ENCODE data around the gene CELSR2.
A peak's percentile ranks its signal among the peaks of the same experiment; 100 is the strongest.
"Not testable (repeated sequence)": the region's sequence is repeated elsewhere in the genome, so short reads cannot be mapped to it uniquely, and the experiment has no call there.

The CELSR2 gene

DNA sequence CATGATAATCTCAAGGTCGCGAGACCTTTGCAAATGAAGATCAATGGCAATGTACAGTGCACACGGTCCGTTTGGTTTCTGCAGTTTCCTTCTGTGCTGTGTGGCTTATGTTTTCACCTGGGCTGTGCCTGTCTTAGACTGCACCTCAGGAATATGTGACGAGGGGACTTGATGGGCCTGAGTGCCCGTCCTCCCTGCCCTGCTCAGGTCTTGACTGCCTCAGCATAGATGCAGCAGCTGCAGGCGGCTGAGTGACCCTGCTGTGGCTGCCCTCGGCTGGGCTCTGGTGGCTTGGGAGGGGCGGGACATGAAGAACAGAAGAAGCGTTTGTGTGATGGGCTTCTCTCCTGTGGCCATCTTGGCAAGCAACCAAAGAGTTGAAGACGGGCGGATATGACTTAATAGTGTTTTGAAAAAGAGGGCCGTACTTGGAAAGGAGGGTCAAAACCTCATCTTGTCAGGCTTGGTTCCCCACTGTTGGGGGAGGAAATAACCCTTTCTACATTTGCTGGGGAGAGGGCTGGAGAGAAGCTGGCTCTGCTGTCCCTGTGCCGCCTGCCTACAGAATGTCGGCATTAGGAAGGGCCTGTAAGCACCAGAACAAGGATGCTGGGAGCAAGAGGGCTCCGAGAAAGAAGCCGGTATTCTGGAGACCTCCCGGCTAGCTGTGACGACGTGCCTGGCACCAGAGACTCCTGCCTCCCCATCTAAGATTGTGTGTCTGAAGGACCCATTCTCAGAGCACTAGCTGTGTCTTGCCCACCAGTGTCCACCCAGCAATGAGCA, 50.4 kb downstream of the CELSR2 start:
- WGBS, 2 experiments (ENCODE audit: insufficient coverage in 2 of 2) = 90 to 92% methylated on average over 17 to 20 of the region's 20 CpGs
- H3K9me3 ChIP-seq (ENCODE audit: control insufficient read depth, low read length) = no peaks in the 10 kb centered on the region
- H3K36me3 ChIP-seq (ENCODE audit: control insufficient read depth, insufficient read depth, low read length) = no peaks in the 10 kb centered on the region
- no peak overlapping the region for H3K4me3 ChIP-seq (ENCODE audit: extremely low read depth, insufficient read depth, low read length, poor library complexity, severe bottlenecking)
- peaks cover 22% of the 10 kb centered on the region for H3K4me1 ChIP-seq (ENCODE audit: control insufficient read depth, insufficient read depth, low read length, poor library complexity, severe bottlenecking)
- no peak overlapping the region for H3K27ac ChIP-seq (ENCODE audit: low read depth, low read length, severe bottlenecking)

DNA sequence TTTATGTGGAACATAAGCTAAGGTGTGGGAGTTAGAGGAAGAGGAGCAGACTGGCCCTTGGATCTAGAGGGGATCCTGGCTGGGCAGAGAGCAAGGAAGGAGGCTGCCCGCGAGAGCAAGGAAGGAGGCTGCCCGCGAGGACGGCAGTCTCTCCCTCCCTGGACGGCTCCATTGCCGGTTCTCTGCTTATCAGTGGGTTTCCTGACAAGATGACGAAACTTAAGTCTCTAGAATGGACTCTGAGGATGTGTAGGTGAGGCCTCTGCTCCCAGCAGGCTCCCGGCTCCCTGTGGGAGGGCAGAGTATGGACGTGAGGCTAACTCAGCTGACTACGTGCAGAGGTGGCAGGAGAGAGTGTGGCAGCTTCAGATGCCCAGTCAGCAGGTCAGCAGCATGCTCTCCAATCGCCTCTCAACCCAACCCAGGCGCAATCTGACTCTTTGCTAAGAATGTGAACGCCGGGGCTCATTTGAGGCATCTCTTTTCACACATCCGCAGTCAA, 51.4 kb downstream of the CELSR2 start:
- Histone ChIP-seq H3K9me3 (ENCODE audit: control insufficient read depth, low read length) (no peaks in the 10 kb centered on the region), H3K4me3 (ENCODE audit: extremely low read depth, insufficient read depth, low read length, poor library complexity, severe bottlenecking) (no peak overlapping the region), H3K27ac (ENCODE audit: low read depth, low read length, severe bottlenecking) (no peak overlapping the region), H3K4me1 (ENCODE audit: control insufficient read depth, insufficient read depth, low read length, poor library complexity, severe bottlenecking) (peaks cover 22% of the 10 kb centered on the region), H3K36me3 (ENCODE audit: control insufficient read depth, insufficient read depth, low read length) (no peaks in the 10 kb centered on the region)
- WGBS, 2 experiments (ENCODE audit: insufficient coverage in 2 of 2) = 88 to 89% methylated on average over 9 to 12 of the region's 16 CpGs

DNA sequence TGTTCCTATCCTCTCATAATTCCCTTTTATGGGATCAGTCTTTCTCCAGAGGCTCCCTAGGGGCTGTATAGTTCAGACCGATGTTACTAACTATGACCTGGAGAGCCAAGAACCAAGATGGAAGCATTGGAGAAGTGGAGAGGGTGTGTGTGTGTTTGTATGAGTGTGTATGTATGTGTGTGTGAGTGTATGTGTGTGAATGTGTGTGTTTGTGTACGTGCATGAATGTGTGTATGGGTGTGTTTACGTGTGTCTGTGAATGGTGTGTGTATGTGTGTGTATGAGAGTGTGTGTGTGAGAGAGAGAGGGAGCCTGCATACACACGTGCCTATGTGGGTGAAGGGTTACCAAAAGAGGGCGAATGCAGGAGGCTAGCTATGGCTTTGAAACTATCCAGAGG, 52.5 kb downstream of the CELSR2 start:
- Histone ChIP-seq H3K9me3 (ENCODE audit: control insufficient read depth, low read length) (no peaks in the 10 kb centered on the region), H3K4me1 (ENCODE audit: control insufficient read depth, insufficient read depth, low read length, poor library complexity, severe bottlenecking) (peaks cover 30% of the 10 kb centered on the region), H3K36me3 (ENCODE audit: control insufficient read depth, insufficient read depth, low read length) (no peaks in the 10 kb centered on the region), H3K4me3 (ENCODE audit: extremely low read depth, insufficient read depth, low read length, poor library complexity, severe bottlenecking) (no peak overlapping the region), H3K27ac (ENCODE audit: low read depth, low read length, severe bottlenecking) (no peak overlapping the region)
- 91% methylated on average over 5 of the region's 5 CpGs for WGBS, 2 experiments (ENCODE audit: insufficient coverage in 2 of 2)

DNA sequence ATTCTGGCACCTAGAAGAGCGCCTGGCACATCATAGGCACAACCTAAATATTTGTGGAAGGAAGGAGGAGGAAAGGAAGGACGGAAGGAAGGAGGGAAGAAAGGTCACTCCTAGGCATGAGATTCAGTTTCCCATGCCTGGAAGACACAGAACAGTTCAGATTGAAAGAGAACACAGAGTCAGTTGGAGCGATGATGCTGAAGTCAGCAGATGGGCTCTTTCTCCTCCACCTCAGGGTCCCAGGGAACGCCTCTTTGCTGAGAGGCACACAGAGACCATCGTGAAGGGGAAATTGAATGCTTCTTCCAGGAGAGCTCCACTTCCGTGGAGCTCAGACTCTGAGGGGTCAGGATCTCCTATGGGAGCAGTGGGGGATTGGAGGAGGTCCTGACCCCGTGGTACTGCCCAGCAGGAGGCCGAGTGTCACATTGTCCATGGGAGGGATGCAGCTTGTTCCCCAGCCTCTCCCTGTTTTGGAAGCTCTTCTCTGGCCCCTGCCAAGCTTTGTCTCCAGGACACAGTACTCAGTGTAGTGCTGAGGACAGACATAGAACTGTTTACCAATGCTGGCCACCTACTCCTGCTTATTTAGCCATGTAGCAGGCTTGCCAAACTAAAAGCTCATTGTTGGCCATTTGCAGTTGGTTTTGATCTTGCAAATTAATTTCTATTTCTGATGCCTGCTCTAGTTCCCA, 55.0 kb downstream of the CELSR2 start:
- H3K9me3 ChIP-seq (ENCODE audit: control insufficient read depth, low read length) = no peaks in the 10 kb centered on the region
- 88 to 100% methylated on average over 1 to 6 of the region's 8 CpGs for WGBS, 2 experiments (ENCODE audit: insufficient coverage in 2 of 2)
- H3K36me3 ChIP-seq (ENCODE audit: control insufficient read depth, insufficient read depth, low read length) = no peaks in the 10 kb centered on the region
- H3K4me3 ChIP-seq (ENCODE audit: extremely low read depth, insufficient read depth, low read length, poor library complexity, severe bottlenecking) = no peak overlapping the region
- H3K27ac ChIP-seq (ENCODE audit: low read depth, low read length, severe bottlenecking) = no peak overlapping the region
- peaks cover 28% of the 10 kb centered on the region for H3K4me1 ChIP-seq (ENCODE audit: control insufficient read depth, insufficient read depth, low read length, poor library complexity, severe bottlenecking)

DNA sequence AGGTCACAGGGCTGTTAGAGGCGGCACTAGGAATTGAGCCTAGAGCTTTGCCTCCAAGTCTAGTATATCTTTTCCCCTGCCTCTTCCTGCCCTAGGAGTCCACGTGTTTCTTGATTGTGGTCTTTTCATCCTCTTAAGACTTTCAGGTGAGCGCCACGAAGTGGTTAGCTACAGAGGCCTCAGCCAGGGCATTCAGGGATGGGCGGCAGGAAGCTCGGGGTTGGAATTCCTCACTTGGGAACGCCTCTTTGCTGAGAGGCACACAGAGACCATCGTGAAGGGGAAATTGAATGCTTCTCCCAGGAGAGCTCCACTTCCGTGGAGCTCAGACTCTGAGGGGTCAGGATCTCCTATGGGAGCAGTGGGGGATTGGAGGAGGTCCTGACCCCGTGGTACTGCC, 56.7 kb downstream of the CELSR2 start:
- not testable (repeated sequence) for H3K27ac ChIP-seq (ENCODE audit: low read depth, low read length, severe bottlenecking); H3K9me3 ChIP-seq (ENCODE audit: control insufficient read depth, low read length); H3K36me3 ChIP-seq (ENCODE audit: control insufficient read depth, insufficient read depth, low read length); H3K4me3 ChIP-seq (ENCODE audit: extremely low read depth, insufficient read depth, low read length, poor library complexity, severe bottlenecking)
- 68 to 74% methylated on average over 4 of the region's 10 CpGs for WGBS, 2 experiments (ENCODE audit: insufficient coverage in 2 of 2)
- peaks cover 23% of the 10 kb centered on the region for H3K4me1 ChIP-seq (ENCODE audit: control insufficient read depth, insufficient read depth, low read length, poor library complexity, severe bottlenecking)

DNA sequence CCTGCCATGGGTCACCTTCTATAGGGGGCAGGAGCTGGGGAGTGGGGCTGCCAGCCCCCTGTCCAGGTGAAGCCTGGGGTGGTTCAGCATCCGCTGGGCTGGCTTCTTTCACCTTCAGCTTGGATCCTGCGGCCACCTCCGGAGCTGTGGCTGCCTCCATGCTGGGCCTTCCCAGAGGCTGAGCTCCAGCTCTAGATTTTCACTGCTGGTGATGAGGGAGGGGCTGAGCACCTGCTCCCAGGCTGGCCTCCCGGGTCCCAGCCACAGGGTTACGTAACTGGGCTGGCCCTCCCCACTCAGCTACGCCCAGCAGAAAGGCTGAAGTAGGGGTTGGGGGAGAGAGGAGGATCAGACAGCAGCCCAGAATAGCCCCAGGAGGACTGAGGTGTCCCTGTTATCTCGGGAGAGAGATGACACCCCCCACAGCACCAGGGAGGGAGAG, 57.5 kb downstream of the CELSR2 start, which contains the start of gene MYBPHL:
TSS of gene MYBPHL (minus strand) at position 180 of the 442 bp plus-strand sequence. CDS start at position 160, 20 bp downstream.
- peaks cover 23% of the 10 kb centered on the region for H3K4me1 ChIP-seq (ENCODE audit: control insufficient read depth, insufficient read depth, low read length, poor library complexity, severe bottlenecking)
- WGBS, 2 experiments (ENCODE audit: insufficient coverage in 2 of 2) = 81 to 82% methylated on average over 5 to 6 of the region's 7 CpGs
- no peak within 1 kb of the TSS for H3K4me3 ChIP-seq (ENCODE audit: extremely low read depth, insufficient read depth, low read length, poor library complexity, severe bottlenecking)
- H3K36me3 ChIP-seq (ENCODE audit: control insufficient read depth, insufficient read depth, low read length) = no peaks in the 10 kb centered on the region
- no peaks in the 10 kb centered on the region for H3K9me3 ChIP-seq (ENCODE audit: control insufficient read depth, low read length)
- H3K27ac ChIP-seq (ENCODE audit: low read depth, low read length, severe bottlenecking) = peak within 1 kb of the TSS; percentile 43

DNA sequence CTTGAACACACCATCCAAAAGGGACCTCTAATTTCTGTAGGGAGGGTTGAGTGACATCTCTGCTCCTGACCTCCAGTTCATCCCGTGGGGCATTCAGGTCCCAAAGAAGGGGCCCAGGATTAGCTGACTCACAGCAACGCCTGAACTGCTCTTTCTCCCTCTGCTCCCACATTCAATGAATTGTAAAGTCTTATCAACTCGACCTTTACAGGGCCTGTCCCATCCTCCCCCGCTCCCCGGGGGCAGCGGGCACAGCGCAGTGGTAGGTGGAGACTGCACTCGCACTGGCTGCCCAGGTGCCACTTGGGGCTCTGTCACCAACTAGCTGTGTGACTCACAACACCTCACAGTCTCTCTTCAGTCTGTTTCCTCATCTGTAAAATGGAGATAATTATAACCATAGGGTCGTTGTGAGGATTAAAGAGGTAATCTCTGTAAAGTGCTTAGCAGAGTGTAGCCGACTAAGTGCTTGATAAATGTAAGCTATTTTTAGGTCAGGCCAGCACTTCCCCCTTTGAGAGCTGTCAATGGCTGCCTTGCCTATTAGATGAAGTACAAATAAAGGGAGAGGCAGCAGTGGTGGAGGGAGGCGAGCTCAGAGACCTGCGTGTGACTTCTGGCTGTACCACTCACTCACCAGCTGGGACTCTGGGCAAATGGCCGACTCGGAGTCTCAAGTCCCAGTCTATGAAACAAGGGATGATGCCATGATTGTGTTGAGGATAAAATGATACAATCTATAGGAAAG, 58.1 kb downstream of the CELSR2 start:
- H3K27ac ChIP-seq (ENCODE audit: low read depth, low read length, severe bottlenecking) = peak overlapping the region; percentile 43
- WGBS, 2 experiments (ENCODE audit: insufficient coverage in 2 of 2) = 65 to 70% methylated on average over 7 to 8 of the region's 14 CpGs
- H3K36me3 ChIP-seq (ENCODE audit: control insufficient read depth, insufficient read depth, low read length) = peaks cover 3% of the 10 kb centered on the region
- H3K9me3 ChIP-seq (ENCODE audit: control insufficient read depth, low read length) = no peaks in the 10 kb centered on the region
- H3K4me1 ChIP-seq (ENCODE audit: control insufficient read depth, insufficient read depth, low read length, poor library complexity, severe bottlenecking) = peaks cover 23% of the 10 kb centered on the region
- no peak overlapping the region for H3K4me3 ChIP-seq (ENCODE audit: extremely low read depth, insufficient read depth, low read length, poor library complexity, severe bottlenecking)

DNA sequence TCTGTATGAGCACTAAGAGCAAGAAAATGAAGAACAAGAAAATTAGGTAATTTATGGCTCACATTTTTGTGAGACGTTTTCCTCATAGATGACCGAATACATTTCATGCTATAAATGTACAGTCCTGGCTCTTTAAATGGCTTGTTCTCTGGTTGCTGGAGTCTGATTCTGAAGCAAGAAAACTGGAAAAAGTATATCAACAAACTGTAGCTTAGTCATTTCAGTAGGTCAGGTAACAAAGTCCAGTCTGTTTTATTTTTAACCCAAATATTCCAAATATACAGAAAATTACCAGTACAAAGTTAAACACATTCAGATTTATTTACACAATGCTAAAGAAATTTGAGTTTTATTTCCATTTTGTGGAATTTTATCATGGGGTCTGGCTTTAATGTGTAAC, 60.0 kb downstream of the CELSR2 start:
- H3K36me3 ChIP-seq (ENCODE audit: control insufficient read depth, insufficient read depth, low read length) = peaks cover 8% of the 10 kb centered on the region

DNA sequence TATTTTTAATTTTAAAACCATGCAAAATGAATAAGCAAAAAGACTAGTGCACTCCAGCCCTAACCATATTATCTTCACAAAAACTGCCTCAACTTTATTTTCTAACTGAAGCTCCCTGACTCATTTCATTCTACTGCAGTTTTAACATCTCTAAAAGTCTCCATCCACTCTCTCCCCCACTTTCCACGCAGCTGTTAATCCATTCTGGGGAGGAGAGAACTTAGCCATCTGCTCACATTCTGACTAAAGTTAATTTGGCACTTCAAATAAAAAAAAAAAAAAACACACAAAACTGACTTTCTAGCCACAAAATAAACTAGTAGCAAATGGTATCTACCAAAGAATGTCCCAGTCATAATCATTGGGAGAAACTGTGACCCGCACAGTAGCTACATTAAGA, 62.9 kb downstream of the CELSR2 start:
- peaks cover 16% of the 10 kb centered on the region for H3K36me3 ChIP-seq (ENCODE audit: control insufficient read depth, insufficient read depth, low read length)
- no peaks in the 10 kb centered on the region for H3K9me3 ChIP-seq (ENCODE audit: control insufficient read depth, low read length)
- no peak overlapping the region for H3K4me3 ChIP-seq (ENCODE audit: extremely low read depth, insufficient read depth, low read length, poor library complexity, severe bottlenecking)
- 100% methylated on average over 1 of the region's 2 CpGs; no CpG with 5 or more reads in 1 of the 2 experiments for WGBS, 2 experiments (ENCODE audit: insufficient coverage in 2 of 2)
- no peak overlapping the region for H3K27ac ChIP-seq (ENCODE audit: low read depth, low read length, severe bottlenecking)
- H3K4me1 ChIP-seq (ENCODE audit: control insufficient read depth, insufficient read depth, low read length, poor library complexity, severe bottlenecking) = peaks cover 10% of the 10 kb centered on the region

More for the DNA sequence above, 60.0 kb downstream of the CELSR2 start:
- WGBS, 2 experiments (ENCODE audit: insufficient coverage in 2 of 2) = 67 to 100% methylated on average over 1 of the region's 2 CpGs
- H3K4me3 ChIP-seq (ENCODE audit: extremely low read depth, insufficient read depth, low read length, poor library complexity, severe bottlenecking) = no peak overlapping the region
- H3K9me3 ChIP-seq (ENCODE audit: control insufficient read depth, low read length) = no peaks in the 10 kb centered on the region
- H3K4me1 ChIP-seq (ENCODE audit: control insufficient read depth, insufficient read depth, low read length, poor library complexity, severe bottlenecking) = peaks cover 23% of the 10 kb centered on the region
- H3K27ac ChIP-seq (ENCODE audit: low read depth, low read length, severe bottlenecking) = no peak overlapping the region

DNA sequence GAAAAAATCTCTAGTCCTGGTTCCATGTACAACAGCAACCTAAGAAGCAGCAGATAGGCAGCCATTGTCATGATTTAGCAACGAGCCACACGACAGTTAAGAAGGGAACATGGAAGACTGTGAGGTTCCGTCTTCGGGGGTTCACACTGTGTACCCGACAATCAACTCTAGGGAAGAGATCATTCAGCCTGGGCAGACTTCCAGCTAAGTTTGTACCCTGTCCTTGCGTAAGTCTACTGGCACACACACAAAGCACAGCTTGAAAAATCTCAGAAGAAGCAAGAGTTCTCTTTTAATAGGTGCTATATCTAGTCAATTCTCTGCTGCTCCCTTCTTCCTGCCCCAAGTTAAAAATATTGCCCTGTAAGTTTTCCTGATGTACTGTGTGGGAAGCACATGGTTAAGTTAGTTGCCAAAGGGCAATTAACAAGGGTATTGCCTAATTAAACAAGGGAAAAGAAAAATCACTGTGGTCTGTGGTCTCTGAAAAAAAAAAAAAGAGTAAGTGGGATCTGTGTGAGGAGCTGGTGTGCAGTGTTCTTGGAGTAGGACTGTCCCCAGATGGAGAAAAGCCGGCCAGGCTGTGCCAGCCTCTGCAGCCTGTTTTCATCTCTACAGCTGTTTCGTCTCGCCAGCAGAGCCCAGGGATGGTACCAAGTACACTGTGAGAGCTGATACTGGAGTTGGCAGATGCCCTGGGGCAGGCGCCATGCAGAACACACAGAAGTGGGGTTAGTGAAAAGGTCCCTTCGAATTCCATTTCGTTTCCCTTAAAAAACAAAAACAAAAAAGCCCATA, 63.8 kb downstream of the CELSR2 start:
- H3K36me3 ChIP-seq (ENCODE audit: control insufficient read depth, insufficient read depth, low read length) = peaks cover 24% of the 10 kb centered on the region
- H3K27ac ChIP-seq (ENCODE audit: low read depth, low read length, severe bottlenecking) = no peak overlapping the region
- no peaks in the 10 kb centered on the region for H3K9me3 ChIP-seq (ENCODE audit: control insufficient read depth, low read length)
- WGBS, 2 experiments (ENCODE audit: insufficient coverage in 2 of 2) = 93 to 94% methylated on average over 8 to 9 of the region's 12 CpGs
- H3K4me3 ChIP-seq (ENCODE audit: extremely low read depth, insufficient read depth, low read length, poor library complexity, severe bottlenecking) = no peak overlapping the region
- H3K4me1 ChIP-seq (ENCODE audit: control insufficient read depth, insufficient read depth, low read length, poor library complexity, severe bottlenecking) = peaks cover 4% of the 10 kb centered on the region

Measured in mesodermal cell (in vitro differentiated cells).